B cell (primary cell): Measurements from ENCODE around the gene ZNF784. TPM values are rescaled to one million over a fixed set of nuclear protein-coding genes. Genes with fewer than 3 reads are reported as not detected.

ENCODE experiments used
- ATAC-seq: fragments of 200-7000 bp; cut with Tn5 transposase; one replicate; pipeline ENCODE4 v1.10.0; 2021; ENCODE audit warnings: low read depth, mild to moderate bottlenecking, moderate number of reproducible peaks, moderate library complexity
- CTCF ChIA-PET: fragments of 350-600 bp; sonication (Branson Sonifier 250); formaldehyde crosslinking; loops from one replicate; lab custom pipeline; 2021; ENCODE audit warnings: antibody characterized with exemption, inconsistent platforms; lab: Charles Lee
- POLR2A ChIA-PET: fragments of 350-600 bp; sonication (Branson Sonifier 250); formaldehyde crosslinking; loops from one replicate; lab custom pipeline; 2021; ENCODE audit warnings: antibody characterized with exemption; lab: Charles Lee
- DNase-seq: peaks from one replicate; pipeline ENCODE4 v3.0.0; 2013
- H2AFZ ChIP-seq: 2 replicates; pipeline ENCODE4 v1.6.1; 2012; ENCODE audit warnings: mild to moderate bottlenecking, low read depth, low read length; ENCODE audit not compliant: insufficient read depth, poor library complexity, severe bottlenecking
- H3K27ac ChIP-seq, 2 donors: 1 replicate in 1 of 2; 2 replicates in 1 of 2; pipeline ENCODE4 v1.5.1; 2012 to 2013; ENCODE audit warnings: low read length in 2 of 2, mild to moderate bottlenecking in 2 of 2, moderate library complexity in 1 of 2
- H3K27me3 ChIP-seq, 4 experiments: fragments of 200-600 bp in 1 of 4; sonication (generic) in 1 of 4; replicated peaks in 1 of 4; 1 replicate in 2 of 4; 2 replicates in 2 of 4; pipeline versions ENCODE4 v1.6.1 to v1.7.0; 2013 to 2016; ENCODE audit warnings: low read length in 3 of 4, mild to moderate bottlenecking in 2 of 4, mixed read lengths in 1 of 4, moderate library complexity in 1 of 4; ENCODE audit not compliant: insufficient read depth in 4 of 4, control insufficient read depth in 3 of 4; ENCODE audit errors: control extremely low read depth in 1 of 4
- H3K36me3 ChIP-seq, 2 experiments: replicated peaks in 1 of 2; 1 replicate in 1 of 2; 2 replicates in 1 of 2; pipeline versions ENCODE4 v1.6.1 to v1.7.1; 2013; ENCODE audit warnings: low read length in 1 of 2; ENCODE audit not compliant: insufficient read depth in 2 of 2, control insufficient read depth in 1 of 2; ENCODE audit errors: control extremely low read depth in 1 of 2, extremely low read depth in 1 of 2
- H3K4me1 ChIP-seq, 2 donors: fragments of 200-600 bp in 1 of 2; sonication (generic) in 1 of 2; 1 replicate in 1 of 2; 2 replicates in 1 of 2; pipeline versions ENCODE4 v1.5.1 to v1.6.1; 2013 to 2017; ENCODE audit warnings: low read length in 2 of 2; ENCODE audit not compliant: control insufficient read depth in 2 of 2, insufficient read depth in 2 of 2
- H3K4me2 ChIP-seq: replicated peaks from 2 replicates; pipeline ENCODE3; 2012; ENCODE audit warnings: mild to moderate bottlenecking, low read depth, low read length; ENCODE audit not compliant: poor library complexity, severe bottlenecking
- H3K4me3 ChIP-seq, 5 experiments: fragments of 200-600 bp in 1 of 5; sonication (generic) in 1 of 5; 1 replicate in 3 of 5; 2 replicates in 2 of 5; pipeline versions ENCODE4 v1.5.1 to v1.7.0; 2011 to 2016; ENCODE audit warnings: low read length in 4 of 5, mild to moderate bottlenecking in 4 of 5, low read depth in 2 of 5, control low read depth in 1 of 5, moderate library complexity in 1 of 5; ENCODE audit not compliant: insufficient read depth in 1 of 5; ENCODE audit errors: control extremely low read depth in 1 of 5, extremely low read depth in 1 of 5
- H3K79me2 ChIP-seq: fragments of 200-600 bp; sonication (generic); one replicate; pipeline ENCODE4 v1.6.0; 2016; ENCODE audit warnings: low read length; ENCODE audit not compliant: control insufficient read depth, insufficient read depth
- H3K9ac ChIP-seq: fragments of 200-600 bp; sonication (generic); 2 replicates; pipeline ENCODE4 v1.6.1; 2017; ENCODE audit warnings: mild to moderate bottlenecking, low read length, moderate library complexity
- H3K9me3 ChIP-seq, 3 donors: one replicate each; pipeline versions ENCODE4 v1.6.1 to v1.7.1; 2013; ENCODE audit warnings: low read length in 2 of 3; ENCODE audit not compliant: control insufficient read depth in 2 of 3, insufficient read depth in 1 of 3; ENCODE audit errors: control extremely low read depth in 1 of 3
- H4K20me1 ChIP-seq: 2 replicates; pipeline ENCODE4 v1.6.0; 2012; ENCODE audit warnings: mild to moderate bottlenecking, low read length; ENCODE audit not compliant: insufficient read depth, control insufficient read depth, poor library complexity, severe bottlenecking
- H3K27ac Mint-ChIP-seq: one replicate; pipeline ENCODE4 v1.8.0; 2021; ENCODE audit warnings: mixed read lengths
- H3K27me3 Mint-ChIP-seq: one replicate; pipeline ENCODE4 v1.8.0; 2021; ENCODE audit warnings: mixed read lengths
- H3K4me1 Mint-ChIP-seq: one replicate; pipeline ENCODE4 v1.8.0; 2021; ENCODE audit warnings: mixed read lengths
- H3K4me3 Mint-ChIP-seq: one replicate; pipeline ENCODE4 v1.8.0; 2021; ENCODE audit warnings: mixed read lengths
- H3K9me3 Mint-ChIP-seq: one replicate; pipeline ENCODE4 v1.8.0; 2022; ENCODE audit warnings: mixed read lengths; ENCODE audit not compliant: insufficient read depth
- EZH2 ChIP-seq: IDR thresholded peaks from 2 replicates; pipeline ENCODE4 v1.6.1; 2012; ENCODE audit warnings: borderline replicate concordance, low read depth, mild to moderate bottlenecking, moderate library complexity, low read length; ENCODE audit not compliant: insufficient read depth, poor library complexity, severe bottlenecking
- WGBS: methylation state at CpG from one replicate; pipeline ENCODE4 v1.1.5; 2013; ENCODE audit warnings: missing lambda C conversion rate; ENCODE audit not compliant: insufficient coverage; 5-methylcytosine and 5-hydroxymethylcytosine counted together
- intact Hi-C: fragments of 100-400 bp; cut with micrococcal nuclease; formaldehyde crosslinking; loops from one replicate; pipeline ENCODE4 v1.10.0; 2022
- polyA plus RNA-seq: library from polyadenylated mRNA; depleted of rRNA; stranded (reverse); fragments of >200 nt; gene quantifications from 2 replicates; pipeline ENCODE4 v1.2.3, GENCODE V29; 2012
- total RNA-seq, 2 donors: library from RNA; stranded (reverse); fragments of 120-200 nt in 1 of 2; gene quantifications; 1 replicate in 1 of 2; 2 replicates in 1 of 2; pipeline versions ENCODE4 v1.2.3 to v1.2.4, GENCODE V29; 2013 to 2022
- TF ChIP-seq, protein P1 (sequence below): fragments of 200-600 bp; IDR thresholded peaks from one replicate; pipeline ENCODE4 v1.8.0; 2022; ENCODE audit warnings: antibody characterized with exemption, mild to moderate bottlenecking

The ZNF784 gene
- total and polyA plus RNA-seq, 2 donors (not counting 1 experiment from before 2014, with no cell fraction given): 9.2 to 9.7 TPM

DNA sequence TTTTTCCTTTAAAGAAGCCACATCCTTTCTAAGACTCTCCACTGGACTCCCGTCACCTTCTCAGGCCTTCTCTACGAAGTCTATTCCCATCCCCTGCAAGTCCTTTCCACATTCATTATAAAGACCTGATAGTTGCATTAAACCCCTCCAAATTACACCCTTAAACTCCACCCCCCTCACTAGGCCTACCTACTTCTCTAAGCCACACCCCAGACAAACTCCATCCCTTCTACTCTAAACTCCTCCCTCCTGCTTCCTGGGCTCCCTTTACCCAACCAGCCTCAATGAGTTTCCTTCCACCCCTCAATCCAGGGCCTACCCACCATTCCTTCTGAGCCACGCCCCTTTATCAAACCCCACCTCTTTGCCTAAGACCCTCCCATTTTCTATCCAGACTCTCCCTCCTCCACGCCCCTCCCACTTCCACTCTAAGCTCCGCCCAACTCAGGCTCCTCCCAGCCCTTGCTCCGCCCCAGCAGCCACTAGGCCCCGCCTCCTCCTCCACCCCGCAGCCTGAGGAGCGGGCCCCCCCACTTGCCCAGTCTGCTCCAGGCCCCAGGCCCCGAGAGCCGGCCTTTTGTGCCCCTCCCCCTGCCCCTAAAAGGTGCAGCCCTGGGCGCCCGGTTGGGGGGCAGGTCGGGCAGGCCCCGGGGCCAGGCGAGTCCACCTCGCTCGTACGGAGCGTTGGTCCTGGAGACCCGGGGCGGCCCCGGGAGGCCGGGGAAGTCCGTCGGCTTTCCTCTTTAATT lies 25.5 kb downstream of the ZNF784 start:
- peak overlapping the region; percentile 83 for H3K4me2 ChIP-seq
- WGBS: 9% methylated on average over 24 of the region's 26 CpGs
- no peaks in the 10 kb centered on the region for H3K79me2 ChIP-seq
- TF ChIP-seq, protein P1, sequence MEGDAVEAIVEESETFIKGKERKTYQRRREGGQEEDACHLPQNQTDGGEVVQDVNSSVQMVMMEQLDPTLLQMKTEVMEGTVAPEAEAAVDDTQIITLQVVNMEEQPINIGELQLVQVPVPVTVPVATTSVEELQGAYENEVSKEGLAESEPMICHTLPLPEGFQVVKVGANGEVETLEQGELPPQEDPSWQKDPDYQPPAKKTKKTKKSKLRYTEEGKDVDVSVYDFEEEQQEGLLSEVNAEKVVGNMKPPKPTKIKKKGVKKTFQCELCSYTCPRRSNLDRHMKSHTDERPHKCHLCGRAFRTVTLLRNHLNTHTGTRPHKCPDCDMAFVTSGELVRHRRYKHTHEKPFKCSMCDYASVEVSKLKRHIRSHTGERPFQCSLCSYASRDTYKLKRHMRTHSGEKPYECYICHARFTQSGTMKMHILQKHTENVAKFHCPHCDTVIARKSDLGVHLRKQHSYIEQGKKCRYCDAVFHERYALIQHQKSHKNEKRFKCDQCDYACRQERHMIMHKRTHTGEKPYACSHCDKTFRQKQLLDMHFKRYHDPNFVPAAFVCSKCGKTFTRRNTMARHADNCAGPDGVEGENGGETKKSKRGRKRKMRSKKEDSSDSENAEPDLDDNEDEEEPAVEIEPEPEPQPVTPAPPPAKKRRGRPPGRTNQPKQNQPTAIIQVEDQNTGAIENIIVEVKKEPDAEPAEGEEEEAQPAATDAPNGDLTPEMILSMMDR: no peak
- TF ChIP-seq EZH2: no peak
- ATAC-seq (peak; percentile 72), DNase-seq (peak; percentile 97)
- intact Hi-C loops: loop anchor here (1.0 to 5.0 kb wide), 5 partner anchors 12 to 192 kb away; partner anchors contain the start of genes UBE2S, ZNF579, ZNF628 and ZNF784
- peak overlapping the region; percentile 92 for H2AFZ ChIP-seq
- H3K4me1 ChIP-seq: peaks cover 6 to 16% of the 10 kb centered on the region in 2 donors
- H3K9ac ChIP-seq: peak overlapping the region; percentile 88
- Mint-ChIP-seq H3K27me3 (no peaks in the 10 kb centered on the region), H3K4me3 (peak overlapping the region; percentile 100), H3K4me1 (peaks cover 21% of the 10 kb centered on the region), H3K9me3 (no peaks in the 10 kb centered on the region), H3K27ac (peak overlapping the region; percentile 99)
- CTCF ChIA-PET: interaction anchor here (0.7 to 2.0 kb wide), 10 partner anchors 14 to 131 kb away, joined by 3 to 11 read pairs (median 4); partner anchors contain the start of gene ZNF784
- POLR2A ChIA-PET: interaction anchor here (0.5 to 2.8 kb wide), 26 partner anchors 11 to 1438 kb away, joined by 3 to 58 read pairs (median 4); partner anchors contain the start of genes ISOC2, KMT5C, NAT14 and PPP6R1
- H3K9me3 ChIP-seq: peaks cover 0 to 6% (median 0%) of the 10 kb centered on the region in 3 donors
- no peaks in the 10 kb centered on the region for H4K20me1 ChIP-seq
- H3K4me3 ChIP-seq: peak overlapping the region in 4 of 5 experiments; percentile 82 to 97 (median 86)
- H3K36me3 ChIP-seq: peaks cover 0 to 19% of the 10 kb centered on the region in 2 experiments
- no peaks in the 10 kb centered on the region for H3K27me3 ChIP-seq
- H3K27ac ChIP-seq: peak overlapping the region; percentile 86 to 94
